ENCODE measurements around the gene TIMP4. TPM values are rescaled to one million over a fixed set of nuclear protein-coding genes. Genes with fewer than 3 reads are reported as not detected.

Gene TIMP4
- total RNA-seq, 1 experiment from 2014 or later: 8.4 TPM

GRCh38 chr3:12154151-12154550, 4.6 kb downstream of the TIMP4 start:
- no peak overlapping the region for H3K4me3 Mint-ChIP-seq
- WGBS (ENCODE audit: extremely low coverage, insufficient read length, low lambda C conversion rate): no CpG with 5 or more reads among the region's 1 CpG

More at GRCh38 chr3:12154151-12154550, 4.6 kb downstream of the TIMP4 start:
- no peak overlapping the region for H3K23ac ChIP-seq (ENCODE audit: insufficient read length, low read depth, low read length)
- no peak for TF ChIP-seq CTCF (conservative IDR thresholded peaks at IDR 0.05)
- DNase-seq: no peak
- H2BK20ac ChIP-seq (ENCODE audit: low read depth, low read length, poor library complexity, severe bottlenecking): no peak overlapping the region
- peaks cover 2% of the 10 kb centered on the region for H4K20me1 ChIP-seq (ENCODE audit: control insufficient read depth, insufficient read depth, insufficient read length)
- no peak overlapping the region for H3T11ph ChIP-seq (ENCODE audit: low read length)
- no peaks in the 10 kb centered on the region for H3K9me3 Mint-ChIP-seq
- H3K36me3 Mint-ChIP-seq (ENCODE audit: insufficient read depth in 1 of 3, low read depth in 3 of 3): peaks cover 0 to 54% (median 5%) of the 10 kb centered on the region in 3 experiments; a peak in 4 of 7 replicates
- H3K9ac ChIP-seq (ENCODE audit: extremely low read depth, insufficient read length, low read length): no peak overlapping the region
- H2BK120ac ChIP-seq (ENCODE audit: low read depth, low read length, poor library complexity, severe bottlenecking): no peak overlapping the region
- no peaks in the 10 kb centered on the region for H3K79me1 ChIP-seq (ENCODE audit: insufficient read depth, low read depth, low read length, poor library complexity, severe bottlenecking)
- peaks cover 3% of the 10 kb centered on the region for H3K27me3 Mint-ChIP-seq (ENCODE audit: low read depth)
- no peak overlapping the region for H4K8ac ChIP-seq (replicated peaks; ENCODE audit: insufficient read length, low read depth, low read length)
- H3K4me1 Mint-ChIP-seq: peaks cover 12 to 29% of the 10 kb centered on the region in 2 experiments
- 0 out of 2 replicates have a peak, but pooled peaks cover 5% of the 10 kb centered on the region for H3K4me1 ChIP-seq (ENCODE audit: insufficient read depth, low read length)
- no peak overlapping the region for H3K4ac ChIP-seq (ENCODE audit: low read depth, low read length)
- H4K91ac ChIP-seq (ENCODE audit: insufficient read length, low read depth, low read length): no peak overlapping the region
- no peak overlapping the region for H2BK15ac ChIP-seq (ENCODE audit: low read depth, low read length)
- no peak overlapping the region for H3K4me2 ChIP-seq (ENCODE audit: insufficient read depth, insufficient read length, low read length)
- H3K27ac Mint-ChIP-seq: peak overlapping the region in 1 of 3 experiments; percentile 56; a peak in 2 of 7 replicates
- no peak overlapping the region for H2AK5ac ChIP-seq (ENCODE audit: insufficient read length, low read length)
- no peak overlapping the region for H3K27ac ChIP-seq (ENCODE audit: insufficient read length, low read depth, low read length)
- no peak overlapping the region for H2AFZ ChIP-seq (ENCODE audit: low read length)
- H3K23me2 ChIP-seq (ENCODE audit: insufficient read length, low read depth, low read length, poor library complexity, severe bottlenecking): peaks cover 4% of the 10 kb centered on the region
- H3K79me2 ChIP-seq (ENCODE audit: insufficient read depth, low read length): no peaks in the 10 kb centered on the region
- no peak overlapping the region for H2BK12ac ChIP-seq (ENCODE audit: insufficient read length, low read depth, low read length)
- H3K9me3 ChIP-seq (ENCODE audit: control insufficient read depth, low read depth, low read length): no peaks in the 10 kb centered on the region
- no peak overlapping the region for H3K14ac ChIP-seq (ENCODE audit: insufficient read depth, low read length)
- H2BK5ac ChIP-seq (ENCODE audit: insufficient read length, low read length): no peak overlapping the region
- H3K27me3 ChIP-seq (ENCODE audit: insufficient read depth, low read length): no peaks in the 10 kb centered on the region
- no peak overlapping the region for H3K18ac ChIP-seq (ENCODE audit: insufficient read length, low read depth, low read length)
- no peak overlapping the region for H4K5ac ChIP-seq (ENCODE audit: insufficient read length, low read depth, low read length)
- H3K56ac ChIP-seq (ENCODE audit: insufficient read length, low read depth, low read length): no peak overlapping the region
